Measurements from ENCODE around the gene BAZ2A.

GRCh38 chr12:56626701-56627100 lies 3.4 kb downstream of the BAZ2A start:
- TF ChIP-seq CTCF (conservative IDR thresholded peaks at IDR 0.05; ENCODE audit: low read length): no peak
- no peak for TF ChIP-seq EZH2phosphoT487 (IDR thresholded peaks at IDR 0.05; ENCODE audit: borderline replicate concordance)
